ENCODE data around the gene ZNHIT6. TPM values are rescaled to one million over a fixed set of nuclear protein-coding genes. Genes with fewer than 3 reads are reported as not detected.

The ZNHIT6 gene
- total and polyA plus RNA-seq, 2 donors (not counting 1 experiment from before 2014, with no cell fraction given), result 6.0 to 16.3 TPM

- CTCF ChIA-PET, result no interaction called here
Measured at GRCh38 chr1:85606414-85606800, 101.8 kb downstream of the ZNHIT6 start.

More at GRCh38 chr1:85606414-85606800, 101.8 kb downstream of the ZNHIT6 start:
- no peaks in the 10 kb centered on the region for H3K9me3 Mint-ChIP-seq (ENCODE audit: insufficient read depth)
- H3K9me3 ChIP-seq (ENCODE audit: control extremely low read depth in 1 of 3, control insufficient read depth in 2 of 3, insufficient read depth in 1 of 3, low read length in 2 of 3), result no peaks in the 10 kb centered on the region
- 82% methylated on average over 1 of the region's 4 CpGs for WGBS (ENCODE audit: insufficient coverage)
- no peak overlapping the region for H3K27ac ChIP-seq (ENCODE audit: low read length in 2 of 2)
- no peak overlapping the region for H3K4me2 ChIP-seq (replicated peaks; ENCODE audit: low read depth, low read length, poor library complexity, severe bottlenecking)
- ATAC-seq (ENCODE audit: low read depth) (no peak), DNase-seq (no peak)
- H3K27me3 Mint-ChIP-seq, result no peaks in the 10 kb centered on the region
- no peaks in the 10 kb centered on the region for H3K79me2 ChIP-seq (ENCODE audit: control insufficient read depth, insufficient read depth, low read length)
- intact Hi-C loops (cut with micrococcal nuclease), result no loop called here
- no peaks in the 10 kb centered on the region for H3K4me1 Mint-ChIP-seq
- H3K4me3 ChIP-seq (ENCODE audit: control extremely low read depth in 1 of 5, extremely low read depth in 1 of 5, insufficient read depth in 1 of 5, low read depth in 2 of 5, low read length in 4 of 5), result no peak overlapping the region
- H4K20me1 ChIP-seq (ENCODE audit: control insufficient read depth, insufficient read depth, low read length, poor library complexity, severe bottlenecking), result no peaks in the 10 kb centered on the region
- no peak overlapping the region for H3K4me3 Mint-ChIP-seq
- no peaks in the 10 kb centered on the region for H3K4me1 ChIP-seq (ENCODE audit: control insufficient read depth in 2 of 2, insufficient read depth in 2 of 2, low read length in 2 of 2)
- H3K27me3 ChIP-seq (replicated peaks in 1 of 4; ENCODE audit: control extremely low read depth in 1 of 4, control insufficient read depth in 3 of 4, insufficient read depth in 4 of 4, low read length in 3 of 4), result no peaks in the 10 kb centered on the region
- no peak overlapping the region for H3K27ac Mint-ChIP-seq
- no peaks in the 10 kb centered on the region for H3K36me3 ChIP-seq (replicated peaks in 1 of 2; ENCODE audit: control extremely low read depth in 1 of 2, control insufficient read depth in 1 of 2, extremely low read depth in 1 of 2, insufficient read depth in 2 of 2, low read length in 1 of 2)
- H3K9ac ChIP-seq (ENCODE audit: low read length), result no peak overlapping the region
- TF ChIP-seq CTCF (IDR thresholded peaks at IDR 0.05) (no peak), EZH2 (IDR thresholded peaks at IDR 0.05; ENCODE audit: borderline replicate concordance, insufficient read depth, low read depth, low read length, poor library complexity, severe bottlenecking) (no peak)
- no peak overlapping the region for H2AFZ ChIP-seq (ENCODE audit: insufficient read depth, low read depth, low read length, poor library complexity, severe bottlenecking)
- POLR2A ChIA-PET, result no interaction called here

Data from B cell (primary cell).